Activated CD4-positive, alpha-beta T cell treated with anti-CD3 and anti-CD28 coated beads, Interleukin-2, amount 50 U/mL, for 4 hours (primary cell): ENCODE measurements around the gene ODAM.
"Not testable (repeated sequence)": the region's sequence is repeated elsewhere in the genome, so short reads cannot be mapped to it uniquely, and the experiment has no call there.

Source experiments
- DNase-seq, 2 experiments: peaks; one replicate each; pipeline ENCODE4 v3.0.0-alpha.2; 2020

ODAM gene

GRCh38 chr4:70225824-70226223 lies 30.3 kb downstream of the ODAM start, which contains the start of gene FDCSP:
TSS of gene FDCSP (plus strand) at chr4:70226124. CDS start at chr4:70231195, 5,071 bp downstream.
- no peak for DNase-seq

- DNase-seq: no peak
Measured at GRCh38 chr4:70236125-70236524, 40.6 kb downstream of the ODAM start.

GRCh38 chr4:70239131-70239883 lies 43.8 kb downstream of the ODAM start:
- no peak for DNase-seq

DNA sequence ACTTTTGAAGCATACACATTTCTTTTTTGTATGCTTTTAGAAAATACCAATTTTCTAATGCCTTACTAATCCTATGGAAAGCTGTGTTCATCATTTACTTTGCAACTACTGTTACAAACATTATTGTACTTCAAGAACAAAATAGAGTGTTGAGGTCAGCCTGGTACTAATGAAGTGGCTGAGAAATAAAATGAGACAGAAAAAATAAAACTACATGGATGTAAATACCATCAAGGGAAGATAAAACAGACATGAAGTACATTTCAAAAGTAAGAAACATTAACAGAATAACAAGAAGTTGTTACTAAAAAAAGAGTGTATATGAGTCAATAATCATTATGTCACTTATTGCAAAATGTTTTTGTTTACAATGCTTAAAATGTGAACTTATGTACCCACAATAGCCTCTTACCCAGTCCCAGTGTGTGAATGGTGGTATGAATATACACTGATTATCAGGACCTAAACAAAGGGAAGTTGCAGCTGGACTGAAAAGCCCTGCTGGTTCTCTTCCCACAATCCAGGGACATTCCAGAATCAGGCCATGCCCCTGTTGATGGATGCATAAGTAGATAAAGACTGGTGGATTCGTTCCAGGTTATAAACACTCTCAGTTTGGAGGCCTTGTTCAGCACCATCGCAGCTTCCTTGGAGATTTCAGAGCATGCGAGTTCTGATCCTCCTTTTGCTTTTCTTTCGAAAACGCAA lies 44.5 kb downstream of the ODAM start:
- no peak for DNase-seq

- DNase-seq: not testable (repeated sequence)
Measured at GRCh38 chr4:70242297-70242696, 46.8 kb downstream of the ODAM start, which contains the start of gene CSN3. TSS of gene CSN3 (plus strand) at chr4:70242597. CDS start at chr4:70244820, 2,223 bp downstream.

- DNase-seq: no peak
Measured at GRCh38 chr4:70243091-70243490, 47.6 kb downstream of the ODAM start.

DNA sequence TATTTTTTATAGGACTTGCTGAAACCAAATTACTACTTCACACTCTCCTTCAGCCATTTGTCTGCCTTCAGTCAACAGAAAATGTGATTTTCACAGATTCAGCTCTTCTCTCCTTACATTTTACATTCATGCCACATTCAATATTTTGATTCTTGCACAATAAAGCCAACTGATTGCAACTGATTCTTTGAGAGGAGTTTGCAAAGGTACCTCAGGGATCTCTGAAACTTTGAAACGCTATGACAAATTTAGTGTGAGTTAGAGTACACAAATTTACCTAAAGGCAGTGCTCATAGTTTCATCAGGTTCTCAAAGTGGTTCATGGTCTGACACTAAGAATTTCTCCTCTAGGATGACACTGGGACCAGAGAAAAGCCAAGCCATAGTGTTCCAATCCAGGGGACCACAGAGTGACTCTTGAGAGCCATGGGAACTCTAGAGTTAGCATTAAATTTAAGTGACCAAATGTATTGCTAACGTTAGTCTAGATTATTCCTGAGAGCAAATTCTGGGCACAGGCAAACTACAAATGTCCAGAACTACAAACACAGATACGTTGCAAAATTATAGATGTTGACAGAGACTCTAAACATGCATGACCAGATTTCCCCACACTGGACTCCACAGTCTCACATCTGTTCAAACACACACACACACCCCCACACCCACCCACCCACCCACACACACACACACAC lies 55.9 kb downstream of the ODAM start:
- DNase-seq: no peak

DNA sequence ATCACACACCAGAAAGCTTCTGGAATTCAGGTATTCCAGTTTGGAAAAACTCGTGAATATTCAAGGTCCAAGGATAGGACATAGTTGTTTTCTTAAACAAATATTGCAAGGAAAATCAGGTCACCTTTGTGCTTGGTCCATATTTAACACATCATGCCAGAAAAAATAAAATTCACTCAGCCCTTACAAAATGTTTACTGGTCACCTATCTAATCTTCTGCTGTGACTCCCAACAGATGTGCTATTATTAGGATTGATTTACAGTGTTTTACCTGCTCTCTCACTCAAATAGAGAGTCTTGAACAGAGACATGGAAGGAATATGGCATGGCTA lies 56.4 kb downstream of the ODAM start:
- no peak for DNase-seq
